HG02884 (cell line): Measurements from ENCODE around the gene WASHC2C.
"Not testable (repeated sequence)": the region's sequence is repeated elsewhere in the genome, so short reads cannot be mapped to it uniquely, and the experiment has no call there.

Source experiments
- ATAC-seq: cut with Tn5 transposase; IDR thresholded peaks from one replicate; pipeline ENCODE4 v1.9.1; 2021; ENCODE audit warnings: mild to moderate bottlenecking, moderate library complexity; ENCODE audit not compliant: unreplicated experiment

WASHC2C gene, protein sequence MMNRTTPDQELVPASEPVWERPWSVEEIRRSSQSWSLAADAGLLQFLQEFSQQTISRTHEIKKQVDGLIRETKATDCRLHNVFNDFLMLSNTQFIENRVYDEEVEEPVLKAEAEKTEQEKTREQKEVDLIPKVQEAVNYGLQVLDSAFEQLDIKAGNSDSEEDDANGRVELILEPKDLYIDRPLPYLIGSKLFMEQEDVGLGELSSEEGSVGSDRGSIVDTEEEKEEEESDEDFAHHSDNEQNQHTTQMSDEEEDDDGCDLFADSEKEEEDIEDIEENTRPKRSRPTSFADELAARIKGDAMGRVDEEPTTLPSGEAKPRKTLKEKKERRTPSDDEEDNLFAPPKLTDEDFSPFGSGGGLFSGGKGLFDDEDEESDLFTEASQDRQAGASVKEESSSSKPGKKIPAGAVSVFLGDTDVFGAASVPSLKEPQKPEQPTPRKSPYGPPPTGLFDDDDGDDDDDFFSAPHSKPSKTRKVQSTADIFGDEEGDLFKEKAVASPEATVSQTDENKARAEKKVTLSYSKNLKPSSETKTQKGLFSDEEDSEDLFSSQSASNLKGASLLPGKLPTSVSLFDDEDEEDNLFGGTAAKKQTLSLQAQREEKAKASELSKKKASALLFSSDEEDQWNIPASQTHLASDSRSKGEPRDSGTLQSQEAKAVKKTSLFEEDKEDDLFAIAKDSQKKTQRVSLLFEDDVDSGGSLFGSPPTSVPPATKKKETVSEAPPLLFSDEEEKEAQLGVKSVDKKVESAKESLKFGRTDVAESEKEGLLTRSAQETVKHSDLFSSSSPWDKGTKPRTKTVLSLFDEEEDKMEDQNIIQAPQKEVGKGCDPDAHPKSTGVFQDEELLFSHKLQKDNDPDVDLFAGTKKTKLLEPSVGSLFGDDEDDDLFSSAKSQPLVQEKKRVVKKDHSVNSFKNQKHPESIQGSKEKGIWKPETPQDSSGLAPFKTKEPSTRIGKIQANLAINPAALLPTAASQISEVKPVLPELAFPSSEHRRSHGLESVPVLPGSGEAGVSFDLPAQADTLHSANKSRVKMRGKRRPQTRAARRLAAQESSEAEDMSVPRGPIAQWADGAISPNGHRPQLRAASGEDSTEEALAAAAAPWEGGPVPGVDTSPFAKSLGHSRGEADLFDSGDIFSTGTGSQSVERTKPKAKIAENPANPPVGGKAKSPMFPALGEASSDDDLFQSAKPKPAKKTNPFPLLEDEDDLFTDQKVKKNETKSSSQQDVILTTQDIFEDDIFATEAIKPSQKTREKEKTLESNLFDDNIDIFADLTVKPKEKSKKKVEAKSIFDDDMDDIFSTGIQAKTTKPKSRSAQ (N-terminal part only)

DNA sequence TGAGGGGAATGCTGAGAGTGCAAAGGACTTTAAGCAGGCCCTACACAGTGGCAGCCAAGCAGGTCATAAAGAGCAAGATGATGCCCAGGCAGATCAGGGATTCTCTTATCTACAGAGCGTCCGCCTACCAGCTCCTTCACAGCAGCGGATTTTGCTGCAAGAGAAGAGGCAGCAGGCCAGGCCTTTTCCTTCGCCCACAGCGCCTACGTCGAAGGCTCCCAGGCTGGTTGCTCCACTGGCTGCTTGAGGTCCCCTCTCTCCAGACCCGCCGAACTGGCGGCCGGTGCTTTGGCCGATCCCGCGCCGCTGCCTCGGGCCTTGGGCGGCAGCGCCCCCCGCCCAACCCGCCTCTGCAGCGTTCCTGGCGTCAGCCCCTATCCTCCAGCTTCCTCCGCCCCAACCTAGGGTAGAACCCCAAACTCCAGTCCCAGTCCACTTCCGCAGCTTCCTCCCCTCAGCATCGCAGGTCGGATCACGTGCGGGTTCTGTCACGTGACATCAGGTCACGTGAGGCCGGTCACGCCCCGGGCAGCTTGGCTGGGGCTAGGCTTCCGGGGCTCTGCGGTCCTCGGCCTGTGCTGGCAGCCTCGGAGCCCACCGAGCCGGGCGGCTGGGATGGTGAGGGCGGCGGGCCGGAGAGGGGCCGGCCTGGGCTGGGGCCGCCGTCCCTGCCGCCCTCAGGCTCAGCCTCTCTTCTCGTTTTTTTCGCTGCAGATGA, at the start of gene WASHC2C:
TSS of gene WASHC2C (plus strand) at position 564 of the 718 bp plus-strand sequence. CDS start at position 616, 52 bp downstream.
- ATAC-seq: peak; percentile 95

DNA sequence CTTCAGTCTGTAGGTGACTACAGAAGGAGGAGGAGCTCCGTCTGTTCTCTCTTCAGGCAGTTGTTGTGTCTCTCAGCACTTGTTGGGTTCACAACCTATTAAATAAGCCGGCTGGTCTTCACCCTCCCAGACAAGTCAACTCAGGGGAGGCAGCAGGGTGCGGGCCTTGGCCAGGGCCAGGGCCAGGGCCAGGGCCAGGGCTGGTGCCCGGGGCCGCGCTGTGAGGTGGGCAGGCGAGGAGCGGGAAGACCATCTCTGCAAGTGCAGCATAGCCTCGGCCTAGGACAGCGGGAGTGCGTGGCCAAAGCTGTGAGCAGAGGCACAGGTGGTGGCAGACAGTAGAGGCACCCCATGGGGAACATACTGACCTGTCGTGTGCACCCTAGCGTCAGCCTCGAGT, 48.6 kb upstream of the WASHC2C start:
- ATAC-seq: not testable (repeated sequence)

DNA sequence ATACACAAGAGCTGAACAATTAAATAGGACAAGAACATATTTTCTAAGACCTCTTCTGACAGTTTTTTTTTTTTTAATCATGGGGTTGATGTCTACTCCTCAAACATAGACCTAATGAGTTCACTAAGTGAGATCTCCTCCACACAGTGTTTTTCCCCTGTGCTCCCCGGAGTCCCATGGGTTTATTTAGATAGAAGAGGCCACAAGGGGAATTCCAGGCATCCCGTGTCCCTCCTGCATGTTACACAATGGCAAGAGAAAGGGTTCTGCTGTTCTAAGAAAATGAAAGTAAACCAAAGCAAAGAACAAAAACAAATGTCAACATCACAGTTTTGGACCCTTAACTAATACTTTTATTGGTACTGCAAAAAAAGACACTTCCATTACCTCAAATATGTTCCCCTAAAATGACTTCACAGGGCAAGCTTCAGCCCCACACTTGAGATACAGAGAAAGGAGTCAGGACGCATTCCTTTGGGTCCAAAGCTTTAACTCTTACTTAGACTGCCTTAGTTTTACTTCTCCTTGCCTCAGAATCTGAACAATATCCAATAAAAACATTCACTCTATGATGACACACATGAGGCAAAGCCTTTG, 16.8 kb upstream of the WASHC2C start:
- ATAC-seq: peak; percentile 68

DNA sequence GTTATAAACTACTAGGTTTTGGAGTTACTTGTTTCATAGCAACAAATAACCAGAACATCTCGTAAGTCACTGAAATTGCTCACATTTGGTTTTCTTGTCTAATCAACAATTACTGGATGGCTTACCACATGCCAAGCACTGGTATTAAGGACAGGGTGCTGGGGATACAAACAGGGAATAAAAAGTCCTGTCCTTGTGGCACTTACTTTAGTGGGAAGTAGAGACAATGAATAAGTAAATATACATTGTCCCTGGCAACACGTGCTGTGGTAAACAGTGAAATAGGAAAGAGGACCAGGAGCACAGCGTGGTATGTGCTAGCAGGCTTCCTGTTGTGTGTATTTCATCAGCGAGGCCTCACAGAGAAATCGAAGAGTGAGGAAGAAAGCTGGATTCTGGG, 15.8 kb upstream of the WASHC2C start:
- ATAC-seq: not testable (repeated sequence)

DNA sequence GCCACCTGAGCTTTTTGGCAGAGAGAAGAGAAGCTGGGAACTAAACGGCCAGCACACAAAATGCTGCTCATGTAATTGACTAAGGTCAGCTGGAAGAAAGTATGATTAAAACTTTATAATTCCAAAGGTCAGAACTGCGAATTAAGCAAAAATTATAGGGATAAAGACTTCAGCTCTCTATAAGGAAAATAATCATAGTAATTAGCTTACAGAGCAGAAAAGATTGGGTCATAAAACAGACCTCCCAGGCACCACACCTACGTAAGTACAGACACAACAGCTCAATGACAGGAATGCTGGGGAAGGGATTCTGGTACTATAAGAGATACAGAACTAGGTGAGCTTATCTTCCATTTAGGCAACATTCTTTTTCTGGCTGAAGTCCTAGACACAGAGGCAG, 10.0 kb upstream of the WASHC2C start:
- ATAC-seq: not testable (repeated sequence)

DNA sequence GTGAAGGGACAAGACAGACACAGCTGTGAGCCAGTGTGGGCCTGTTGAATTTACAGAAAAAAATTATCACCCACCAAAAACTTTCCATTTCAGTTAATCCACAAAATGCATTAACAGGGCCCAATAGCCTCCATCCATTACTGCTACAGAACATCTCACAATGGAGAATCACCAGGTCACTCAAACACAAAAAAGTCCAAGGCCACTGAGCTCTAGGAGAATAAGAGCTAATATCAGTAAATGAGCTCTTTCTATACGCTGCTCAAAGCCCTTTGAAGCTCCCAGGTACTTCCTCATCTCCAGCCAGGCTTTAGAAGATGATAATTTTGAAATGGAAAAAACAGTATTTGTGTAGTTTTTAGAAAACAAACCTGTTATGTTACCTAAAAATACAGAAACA, 9.4 kb upstream of the WASHC2C start:
- ATAC-seq: not testable (repeated sequence)

DNA sequence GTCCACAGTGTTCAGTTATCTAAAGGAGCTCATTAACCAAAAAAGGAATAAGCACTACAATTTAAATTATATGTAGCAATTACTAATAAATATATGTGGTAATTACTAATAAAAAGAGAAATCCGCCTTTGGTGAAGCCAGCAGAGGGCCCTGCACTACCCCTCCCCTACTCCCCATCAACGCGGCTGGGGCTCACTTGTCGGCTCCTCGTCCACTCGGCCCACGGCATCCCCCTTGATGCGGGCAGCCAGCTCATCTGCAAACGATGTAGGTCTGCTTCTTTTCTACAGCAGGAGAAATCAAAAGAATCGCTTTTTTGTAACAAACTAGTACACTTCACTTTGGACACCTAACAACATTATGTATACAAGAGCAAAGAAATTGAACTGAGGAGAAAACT, 5.6 kb upstream of the WASHC2C start:
- ATAC-seq: not testable (repeated sequence)

DNA sequence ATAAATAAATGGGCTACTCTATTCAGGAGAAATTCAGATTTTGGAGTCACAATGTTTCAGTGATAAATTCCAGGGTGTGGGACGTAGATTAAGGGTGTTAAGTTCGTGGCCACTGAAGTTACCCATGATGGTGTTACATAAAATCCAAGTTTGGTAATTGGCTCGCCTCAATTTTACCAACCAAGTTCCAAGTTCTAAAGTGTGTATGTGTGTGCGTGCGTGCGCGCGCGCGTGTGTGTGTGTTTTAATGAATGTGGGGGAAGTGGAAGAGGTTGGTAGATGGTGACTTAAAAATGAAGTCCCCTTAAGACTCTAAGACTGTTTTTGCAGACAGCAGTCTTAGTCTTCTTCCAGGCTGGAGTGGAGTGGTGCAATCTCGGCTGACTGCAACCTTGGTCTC, 3.2 kb upstream of the WASHC2C start:
- not testable (repeated sequence) for ATAC-seq

DNA sequence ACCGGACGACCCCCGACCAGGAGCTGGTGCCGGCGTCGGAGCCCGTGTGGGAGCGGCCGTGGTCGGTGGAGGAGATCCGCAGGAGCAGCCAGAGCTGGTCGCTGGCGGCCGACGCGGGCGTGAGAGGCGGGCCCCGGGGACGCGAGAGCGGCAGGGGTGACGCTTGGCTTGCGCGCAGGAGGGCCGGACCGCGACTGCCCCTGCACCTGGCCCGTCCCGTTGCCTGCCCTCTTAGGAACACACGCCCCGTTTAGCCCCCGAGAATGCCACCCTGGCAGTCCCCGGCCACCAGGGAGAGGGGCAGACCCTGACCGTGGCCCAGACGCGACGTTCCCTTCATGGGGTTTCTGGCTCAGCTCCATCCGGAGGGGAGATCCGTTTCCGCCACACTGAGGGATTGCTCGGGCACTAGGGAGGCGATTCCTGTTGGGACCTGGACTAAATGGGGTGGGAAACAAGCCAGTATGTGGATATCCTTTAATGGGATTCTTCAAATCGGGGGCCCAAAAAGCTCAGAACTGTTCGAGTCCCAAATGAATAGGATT, 427 bp downstream of the WASHC2C start:
- peak; percentile 49 for ATAC-seq

DNA sequence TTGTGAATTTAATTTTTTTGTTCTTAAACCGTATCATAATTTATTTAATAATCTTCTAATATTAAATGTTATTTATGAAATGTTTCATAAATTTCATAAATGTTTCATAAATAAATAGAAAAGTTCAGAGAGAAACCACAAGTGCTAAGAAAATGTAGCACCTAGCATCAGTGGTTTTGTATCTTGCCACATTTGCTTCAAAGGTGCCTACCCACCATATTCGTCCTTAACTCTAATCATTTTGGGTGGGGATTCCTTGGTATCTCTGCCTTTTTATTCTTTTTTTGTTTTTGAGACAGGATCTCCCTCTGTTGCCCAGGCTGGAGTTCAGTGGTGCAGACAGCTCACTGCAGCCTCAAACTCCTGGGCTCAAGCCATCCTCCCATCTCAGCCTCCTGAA, 7.4 kb downstream of the WASHC2C start:
- not testable (repeated sequence) for ATAC-seq

DNA sequence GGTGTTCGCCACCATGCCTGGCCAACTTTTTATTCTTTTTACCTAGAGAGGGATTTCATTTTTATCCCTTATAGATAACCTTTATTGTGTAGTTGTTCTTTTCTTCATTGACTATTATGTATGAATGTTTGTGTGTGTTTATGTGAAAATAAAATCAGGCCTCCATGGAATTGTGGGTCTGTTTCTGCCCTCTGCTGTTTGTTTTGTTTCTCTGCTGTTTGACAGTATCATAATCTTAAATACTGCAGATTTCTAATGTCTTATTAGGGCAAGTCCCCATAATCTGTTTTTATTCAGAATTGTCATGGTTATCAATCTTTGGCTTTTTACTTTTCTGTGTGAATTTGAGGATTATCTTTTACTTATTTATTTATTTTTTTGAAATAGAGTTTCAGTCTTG, 7.8 kb downstream of the WASHC2C start:
- not testable (repeated sequence) for ATAC-seq

DNA sequence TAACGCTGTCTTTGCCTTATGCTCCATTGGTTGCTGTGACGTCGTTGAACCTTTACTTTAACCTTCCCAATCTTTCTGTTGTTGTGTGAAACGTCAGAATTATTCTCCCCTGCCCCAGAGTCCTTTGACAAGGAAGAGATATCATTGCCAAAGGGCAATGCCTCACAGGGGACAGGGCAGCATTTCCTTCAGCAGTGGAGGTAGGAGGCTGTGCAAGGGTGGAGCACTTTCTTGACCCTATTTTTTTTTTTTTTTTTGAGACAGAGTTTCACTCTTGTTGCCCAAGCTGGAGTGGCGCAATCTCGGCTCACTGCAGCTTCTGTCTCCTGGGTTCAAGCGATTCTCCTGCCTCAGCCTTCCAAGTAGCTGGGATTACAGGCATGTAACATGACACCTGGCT, 14.5 kb downstream of the WASHC2C start:
- not testable (repeated sequence) for ATAC-seq

DNA sequence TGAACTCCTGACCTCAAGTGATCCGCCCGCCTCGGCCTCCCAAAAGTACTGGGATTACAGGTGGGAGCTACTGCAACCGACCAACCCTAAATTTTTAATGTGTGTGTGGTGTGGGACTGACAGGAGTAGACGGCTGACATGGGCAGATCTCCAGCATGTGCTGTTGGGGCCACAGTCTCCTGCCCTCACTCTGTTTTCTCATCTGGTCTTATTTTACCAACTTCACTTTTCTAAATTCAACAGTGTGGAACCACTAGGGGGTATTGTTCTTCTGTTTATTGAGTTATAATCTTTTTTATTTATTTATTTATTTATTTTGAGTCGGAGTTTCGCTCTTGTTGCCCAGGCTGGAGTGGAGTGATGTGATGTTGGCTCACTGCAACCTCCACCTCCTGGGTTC, 14.9 kb downstream of the WASHC2C start:
- not testable (repeated sequence) for ATAC-seq

DNA sequence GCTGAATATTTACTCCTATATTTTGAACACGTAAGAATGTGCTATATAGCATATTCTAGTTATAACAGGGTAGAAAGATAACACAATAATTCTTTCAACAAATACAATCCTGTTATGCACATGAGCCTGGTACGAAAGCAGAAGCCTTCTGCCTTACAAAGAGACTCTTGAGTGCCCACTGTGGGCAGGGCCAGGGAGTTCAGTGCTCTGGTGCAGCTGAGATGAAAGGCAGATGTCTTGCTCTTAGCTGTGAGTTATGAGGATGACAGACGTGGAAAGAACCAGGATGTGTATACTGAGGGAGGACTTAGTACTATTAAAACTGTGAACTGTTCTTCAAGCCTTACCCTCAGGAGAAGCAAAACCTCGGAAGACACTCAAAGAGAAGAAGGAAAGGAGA, 24.1 kb downstream of the WASHC2C start:
- ATAC-seq: not testable (repeated sequence)

DNA sequence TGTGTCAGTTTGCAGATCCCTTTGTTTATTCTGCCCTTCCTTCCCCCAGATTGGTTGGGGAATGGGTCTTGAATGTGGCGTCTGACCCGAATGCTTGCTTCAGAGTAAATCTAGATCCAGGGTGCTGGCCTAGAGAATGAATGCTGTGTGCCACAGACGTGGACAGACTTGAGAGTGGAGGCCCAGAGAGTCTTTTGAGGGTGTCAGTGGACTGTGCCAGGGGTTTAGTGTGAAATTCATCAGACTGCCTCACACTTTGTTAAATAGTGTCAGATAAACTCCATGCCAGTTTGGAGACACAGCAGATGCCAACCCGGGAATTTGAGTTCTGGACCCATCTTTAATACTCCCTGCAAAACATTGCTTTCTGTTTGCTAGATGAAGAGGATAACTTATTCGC, 25.1 kb downstream of the WASHC2C start:
- ATAC-seq: not testable (repeated sequence)

DNA sequence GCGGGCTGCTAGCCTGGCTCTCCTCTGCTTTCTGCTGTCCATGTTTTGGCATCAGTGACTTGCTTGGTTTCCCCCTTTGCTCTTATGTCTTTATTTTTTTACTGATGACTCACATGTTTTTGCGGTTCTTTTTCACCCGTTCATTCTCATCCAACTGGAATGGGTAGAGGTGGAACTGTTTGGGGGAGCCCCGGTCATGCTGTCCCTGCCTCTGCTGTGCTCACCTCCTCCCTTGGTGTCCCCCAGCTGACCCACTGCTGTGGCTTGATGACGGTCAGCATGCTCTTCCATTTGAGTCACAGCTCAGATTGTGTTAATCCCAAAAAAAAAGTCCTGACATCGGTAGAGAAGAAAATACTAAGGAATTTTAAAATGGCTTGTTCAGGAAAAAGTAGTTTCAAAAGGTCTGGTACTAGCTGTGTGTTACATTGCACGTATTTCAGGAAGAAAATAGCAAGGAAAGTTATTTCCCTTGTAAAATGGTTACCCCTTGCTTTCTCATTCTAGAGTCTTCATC, 27.0 kb downstream of the WASHC2C start:
- ATAC-seq: not testable (repeated sequence)

DNA sequence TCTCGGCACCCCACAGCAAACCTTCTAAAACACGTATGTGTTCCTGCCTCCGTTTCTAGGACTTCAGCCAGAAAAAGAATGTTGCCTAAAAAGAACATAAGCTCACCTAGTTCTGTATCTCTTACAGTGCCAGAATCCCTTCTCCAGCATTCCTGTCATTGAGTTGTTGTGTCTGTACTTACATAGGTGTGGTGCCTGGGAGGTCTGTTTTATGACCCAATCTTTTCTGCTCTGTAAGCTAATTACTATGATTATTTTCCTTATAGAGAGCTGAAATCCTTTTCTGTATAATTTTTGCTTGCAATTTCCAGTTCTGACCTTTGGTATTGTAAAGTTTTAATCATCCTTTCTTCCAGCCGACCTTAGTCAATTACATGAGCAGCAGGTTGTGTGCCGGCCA, 28.0 kb downstream of the WASHC2C start:
- ATAC-seq: not testable (repeated sequence)

DNA sequence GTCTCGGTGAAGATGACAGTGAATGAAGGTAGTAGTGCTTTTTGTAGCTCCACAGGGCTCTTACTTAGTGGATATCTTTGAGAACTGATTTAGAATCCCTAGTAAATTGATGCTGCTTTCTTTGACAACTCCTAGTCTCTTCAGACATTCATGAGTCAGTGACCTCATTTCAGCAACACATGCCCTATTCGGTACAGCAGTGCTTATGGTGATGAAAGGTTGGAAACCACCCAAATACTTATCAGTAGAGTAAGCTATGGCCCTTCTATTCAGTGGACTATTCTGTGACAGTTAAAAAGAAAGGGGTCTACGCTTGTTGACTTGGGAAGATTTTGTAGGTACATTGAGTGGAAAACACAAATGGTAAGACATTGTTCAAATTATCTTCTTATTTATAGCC, 29.0 kb downstream of the WASHC2C start:
- ATAC-seq: not testable (repeated sequence)
